22Rv1 (cell line): Measurements from ENCODE around the gene C1QTNF8.

Source experiments
- ZFX ChIP-seq: fragments of 450-650 bp; IDR thresholded peaks from 2 replicates; pipeline ENCODE4 v1.6.1; 2017; ENCODE audit warnings: antibody characterized with exemption, borderline replicate concordance
- TF ChIP-seq, protein P1 (sequence below): fragments of 450-650 bp; IDR thresholded peaks from 2 replicates; pipeline ENCODE4 v1.5.1; 2017; ENCODE audit warnings: mild to moderate bottlenecking

DNA sequence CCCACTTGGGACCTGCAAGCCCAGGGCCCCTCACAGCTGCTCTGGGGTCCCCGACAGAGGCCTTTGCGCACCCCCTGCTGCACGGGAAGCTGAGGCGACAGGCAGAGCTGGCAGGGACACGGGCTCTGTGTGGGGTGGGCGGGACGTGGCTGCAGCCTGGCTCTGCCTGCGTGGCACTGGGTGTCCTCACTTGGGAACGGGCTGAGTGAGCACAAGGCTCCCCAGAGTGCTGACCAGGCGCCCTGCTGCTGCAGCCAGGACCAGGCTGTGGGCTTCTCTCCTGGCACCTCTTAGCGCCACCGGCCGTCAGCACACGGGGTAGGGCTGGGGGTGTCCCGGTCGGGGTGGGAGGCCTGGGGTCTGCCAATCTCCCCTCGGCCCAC, 6.6 kb downstream of the C1QTNF8 start:
- TF ChIP-seq, protein P1, sequence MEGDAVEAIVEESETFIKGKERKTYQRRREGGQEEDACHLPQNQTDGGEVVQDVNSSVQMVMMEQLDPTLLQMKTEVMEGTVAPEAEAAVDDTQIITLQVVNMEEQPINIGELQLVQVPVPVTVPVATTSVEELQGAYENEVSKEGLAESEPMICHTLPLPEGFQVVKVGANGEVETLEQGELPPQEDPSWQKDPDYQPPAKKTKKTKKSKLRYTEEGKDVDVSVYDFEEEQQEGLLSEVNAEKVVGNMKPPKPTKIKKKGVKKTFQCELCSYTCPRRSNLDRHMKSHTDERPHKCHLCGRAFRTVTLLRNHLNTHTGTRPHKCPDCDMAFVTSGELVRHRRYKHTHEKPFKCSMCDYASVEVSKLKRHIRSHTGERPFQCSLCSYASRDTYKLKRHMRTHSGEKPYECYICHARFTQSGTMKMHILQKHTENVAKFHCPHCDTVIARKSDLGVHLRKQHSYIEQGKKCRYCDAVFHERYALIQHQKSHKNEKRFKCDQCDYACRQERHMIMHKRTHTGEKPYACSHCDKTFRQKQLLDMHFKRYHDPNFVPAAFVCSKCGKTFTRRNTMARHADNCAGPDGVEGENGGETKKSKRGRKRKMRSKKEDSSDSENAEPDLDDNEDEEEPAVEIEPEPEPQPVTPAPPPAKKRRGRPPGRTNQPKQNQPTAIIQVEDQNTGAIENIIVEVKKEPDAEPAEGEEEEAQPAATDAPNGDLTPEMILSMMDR, result no peak
- TF ChIP-seq ZFX, result no peak
